Endothelial cell (in vitro differentiated cells): ENCODE results near the gene JKAMP. TPM values are rescaled to one million over a fixed set of nuclear protein-coding genes. Genes with fewer than 3 reads are reported as not detected.

Experiments
- DNase-seq: peaks from one replicate; pipeline ENCODE4 v3.0.0; 2021; ENCODE audit warnings: low spot score
- H3K27ac Mint-ChIP-seq: one replicate; pipeline ENCODE4 v1.8.0; 2021; ENCODE audit warnings: mixed read lengths, inconsistent platforms; ENCODE audit not compliant: unreplicated experiment
- H3K27me3 Mint-ChIP-seq: one replicate; pipeline ENCODE4 v1.8.0; 2021; ENCODE audit warnings: mild to moderate bottlenecking, moderate library complexity, mixed read lengths, inconsistent platforms; ENCODE audit not compliant: unreplicated experiment
- H3K36me3 Mint-ChIP-seq: one replicate; pipeline ENCODE4 v1.8.0; 2021; ENCODE audit warnings: mild to moderate bottlenecking, low read depth, mixed read lengths, inconsistent platforms; ENCODE audit not compliant: unreplicated experiment
- H3K4me1 Mint-ChIP-seq: one replicate; pipeline ENCODE4 v1.8.0; 2021; ENCODE audit warnings: mild to moderate bottlenecking, mixed read lengths, inconsistent platforms; ENCODE audit not compliant: unreplicated experiment
- H3K4me3 Mint-ChIP-seq: one replicate; pipeline ENCODE4 v1.8.0; 2021; ENCODE audit warnings: mild to moderate bottlenecking, mixed read lengths, inconsistent platforms; ENCODE audit not compliant: unreplicated experiment
- H3K9me3 Mint-ChIP-seq: one replicate; pipeline ENCODE4 v1.8.0; 2021; ENCODE audit warnings: mixed read lengths, inconsistent platforms; ENCODE audit not compliant: unreplicated experiment
- CTCF ChIP-seq: fragments of 200-600 bp; sonication (generic); IDR thresholded peaks from one replicate; pipeline ENCODE4 v1.5.0; 2021; ENCODE audit warnings: antibody characterized with exemption; ENCODE audit not compliant: unreplicated experiment
- total RNA-seq: library from RNA; stranded (reverse); fragmentation: NEBNext Ultra II Directional; extraction: Animal tissue kit (Norgen Biotek cat#: 25700); gene quantifications from one replicate; pipeline ENCODE4 v1.2.1, GENCODE V29; 2021; ENCODE audit not compliant: unreplicated experiment

The JKAMP gene
- total RNA-seq, 1 donor from 2014 or later, result 36.5 TPM

- Mint-ChIP-seq H3K27ac (peak overlapping the region; percentile 96), H3K27me3 (peaks cover 6% of the 10 kb centered on the region), H3K4me3 (peak overlapping the region; percentile 97), H3K36me3 (peaks cover 8% of the 10 kb centered on the region), H3K9me3 (no peaks in the 10 kb centered on the region), H3K4me1 (peaks cover 24% of the 10 kb centered on the region)
- no peak for DNase-seq
- TF ChIP-seq CTCF, result no peak
These were observed 390 bp downstream of the JKAMP start for GRCh38 chr14:59484639-59485175.

GRCh38 chr14:59490756-59491155, 6.4 kb downstream of the JKAMP start:
- H3K4me3 Mint-ChIP-seq, result no peak overlapping the region
- H3K36me3 Mint-ChIP-seq, result peaks cover 26% of the 10 kb centered on the region
- no peaks in the 10 kb centered on the region for H3K9me3 Mint-ChIP-seq
- peaks cover 1% of the 10 kb centered on the region for H3K27me3 Mint-ChIP-seq
- no peaks in the 10 kb centered on the region for H3K4me1 Mint-ChIP-seq
- DNase-seq, result no peak
- no peak for TF ChIP-seq CTCF
- no peak overlapping the region for H3K27ac Mint-ChIP-seq

GRCh38 chr14:59492384-59492783, 8.1 kb downstream of the JKAMP start:
- Mint-ChIP-seq H3K27ac (no peak overlapping the region), H3K27me3 (peaks cover 1% of the 10 kb centered on the region), H3K9me3 (no peaks in the 10 kb centered on the region), H3K4me3 (peak overlapping the region; percentile 48), H3K4me1 (no peaks in the 10 kb centered on the region), H3K36me3 (peaks cover 30% of the 10 kb centered on the region)
- DNase-seq, result no peak
- no peak for TF ChIP-seq CTCF

DNA sequence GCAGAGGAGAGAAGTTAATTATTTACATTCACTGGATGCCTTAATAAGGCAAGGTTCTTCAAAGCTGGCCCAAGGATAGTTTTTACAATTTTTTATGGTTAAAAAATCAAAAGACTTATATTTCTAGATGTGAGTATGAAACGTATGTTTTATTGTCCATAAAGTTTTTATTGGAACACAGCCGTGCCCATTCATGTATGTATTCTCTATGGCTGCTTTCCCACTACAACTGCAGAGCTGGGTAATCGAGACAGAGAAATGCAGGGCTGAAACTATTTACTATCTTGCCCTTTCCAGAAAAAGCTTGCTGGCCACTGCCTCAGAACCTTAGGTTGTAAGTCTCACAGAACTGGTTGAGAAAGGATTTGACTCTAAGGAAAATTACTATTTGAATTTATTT, 16.4 kb downstream of the JKAMP start:
- H3K9me3 Mint-ChIP-seq, result no peaks in the 10 kb centered on the region
- DNase-seq, result no peak

More for the DNA sequence above, 16.4 kb downstream of the JKAMP start:
- Mint-ChIP-seq H3K36me3 (peaks cover 5% of the 10 kb centered on the region), H3K27me3 (no peaks in the 10 kb centered on the region), H3K27ac (no peak overlapping the region), H3K4me3 (no peak overlapping the region), H3K4me1 (no peaks in the 10 kb centered on the region)
- no peak for TF ChIP-seq CTCF
